VCaP (cell line): Measurements from ENCODE around the gene SYT2.
"Not testable (repeated sequence)": the region's sequence is repeated elsewhere in the genome, so short reads cannot be mapped to it uniquely, and the experiment has no call there.

Experiments used
- H3K27ac ChIP-seq: fragments of 450-650 bp; 2 replicates; pipeline ENCODE4 v1.5.1; 2017
- TF ChIP-seq, protein P1 (sequence below): fragments of 450-650 bp; conservative IDR thresholded peaks from 2 replicates; pipeline ENCODE4 v1.5.1; 2017; ENCODE audit warnings: mild to moderate bottlenecking, moderate library complexity

The SYT2 gene

DNA sequence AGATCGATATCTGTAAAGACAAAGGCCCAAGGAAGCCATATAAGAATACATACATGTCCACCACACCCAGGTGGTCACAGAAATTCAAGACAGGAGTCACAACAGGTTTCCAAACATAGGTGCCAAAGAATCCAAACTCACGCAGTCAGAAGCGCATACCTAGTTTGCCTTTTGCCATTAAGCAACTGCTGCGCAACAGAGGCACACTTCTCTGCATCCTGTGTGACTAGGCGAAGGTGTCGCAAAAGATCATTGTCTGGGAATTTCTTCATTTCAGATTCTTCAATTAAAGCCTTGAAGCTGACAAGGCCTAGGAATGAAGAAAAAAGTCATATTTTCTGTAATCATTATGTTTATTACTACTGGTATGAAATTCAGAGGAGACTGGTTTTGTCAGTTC is 32.2 kb upstream of the SYT2 start:
- H3K27ac ChIP-seq: no peak overlapping the region
- TF ChIP-seq, protein P1, sequence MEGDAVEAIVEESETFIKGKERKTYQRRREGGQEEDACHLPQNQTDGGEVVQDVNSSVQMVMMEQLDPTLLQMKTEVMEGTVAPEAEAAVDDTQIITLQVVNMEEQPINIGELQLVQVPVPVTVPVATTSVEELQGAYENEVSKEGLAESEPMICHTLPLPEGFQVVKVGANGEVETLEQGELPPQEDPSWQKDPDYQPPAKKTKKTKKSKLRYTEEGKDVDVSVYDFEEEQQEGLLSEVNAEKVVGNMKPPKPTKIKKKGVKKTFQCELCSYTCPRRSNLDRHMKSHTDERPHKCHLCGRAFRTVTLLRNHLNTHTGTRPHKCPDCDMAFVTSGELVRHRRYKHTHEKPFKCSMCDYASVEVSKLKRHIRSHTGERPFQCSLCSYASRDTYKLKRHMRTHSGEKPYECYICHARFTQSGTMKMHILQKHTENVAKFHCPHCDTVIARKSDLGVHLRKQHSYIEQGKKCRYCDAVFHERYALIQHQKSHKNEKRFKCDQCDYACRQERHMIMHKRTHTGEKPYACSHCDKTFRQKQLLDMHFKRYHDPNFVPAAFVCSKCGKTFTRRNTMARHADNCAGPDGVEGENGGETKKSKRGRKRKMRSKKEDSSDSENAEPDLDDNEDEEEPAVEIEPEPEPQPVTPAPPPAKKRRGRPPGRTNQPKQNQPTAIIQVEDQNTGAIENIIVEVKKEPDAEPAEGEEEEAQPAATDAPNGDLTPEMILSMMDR: no peak

DNA sequence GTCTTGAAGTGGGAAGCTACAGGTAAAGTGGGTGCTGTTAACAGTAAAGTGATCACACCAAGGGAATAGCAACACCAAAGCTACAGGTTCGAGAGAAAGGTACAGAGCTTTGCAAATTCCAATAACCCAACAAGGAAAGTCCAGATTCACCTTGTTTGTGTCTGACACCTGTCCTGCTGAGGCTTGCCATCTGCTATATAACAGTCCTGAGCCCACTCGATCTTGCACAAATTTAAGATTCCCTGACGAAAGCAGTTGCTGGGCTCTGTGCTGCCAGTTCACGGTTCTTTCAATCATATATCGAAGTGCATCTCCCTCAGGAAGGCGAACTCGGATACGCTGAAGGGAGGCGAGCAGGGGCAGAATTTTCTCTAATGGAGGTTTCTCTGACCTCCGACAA is 23.0 kb upstream of the SYT2 start:
- peak overlapping the region; percentile 32 for H3K27ac ChIP-seq
- TF ChIP-seq, protein P1: no peak

DNA sequence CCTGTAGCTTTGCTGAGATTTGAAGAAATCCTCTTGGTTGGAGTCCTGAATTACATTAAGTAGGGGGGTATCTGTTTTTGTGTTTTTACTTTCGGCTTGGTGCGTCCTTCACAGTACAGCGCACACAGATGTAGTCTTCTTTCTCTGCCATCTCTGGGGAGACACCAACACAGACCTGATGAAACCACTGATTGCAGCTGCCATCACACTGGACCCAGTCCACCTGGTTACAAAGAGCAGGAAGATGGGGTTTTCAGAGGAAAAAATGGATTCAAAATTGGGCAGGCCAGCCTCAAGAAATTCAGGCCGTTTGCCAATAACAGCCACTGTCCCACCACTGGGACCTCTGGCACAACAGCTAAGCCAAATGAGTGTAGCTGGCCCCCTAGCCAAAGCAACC is 18.7 kb upstream of the SYT2 start:
- TF ChIP-seq, protein P1: no peak
- H3K27ac ChIP-seq: no peak overlapping the region

DNA sequence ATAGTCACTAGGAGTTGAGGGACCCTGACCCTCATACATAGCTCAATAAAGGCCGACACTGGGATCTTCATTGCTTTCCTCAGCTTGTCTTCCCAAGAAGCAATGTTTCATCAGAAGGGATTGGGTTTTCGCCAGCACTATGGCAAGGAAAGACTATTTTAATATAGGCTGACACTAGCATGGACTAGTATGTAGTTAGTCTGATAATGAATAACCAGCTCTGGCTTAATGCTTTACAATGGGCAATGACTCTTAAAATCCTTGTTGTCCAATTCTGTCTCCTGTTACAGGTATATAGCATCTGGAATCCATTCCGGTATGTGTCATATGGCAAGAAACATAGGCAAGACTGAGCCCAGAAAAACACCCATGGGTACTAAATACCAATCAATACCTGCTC is 15.3 kb upstream of the SYT2 start:
- no peak overlapping the region for H3K27ac ChIP-seq

DNA sequence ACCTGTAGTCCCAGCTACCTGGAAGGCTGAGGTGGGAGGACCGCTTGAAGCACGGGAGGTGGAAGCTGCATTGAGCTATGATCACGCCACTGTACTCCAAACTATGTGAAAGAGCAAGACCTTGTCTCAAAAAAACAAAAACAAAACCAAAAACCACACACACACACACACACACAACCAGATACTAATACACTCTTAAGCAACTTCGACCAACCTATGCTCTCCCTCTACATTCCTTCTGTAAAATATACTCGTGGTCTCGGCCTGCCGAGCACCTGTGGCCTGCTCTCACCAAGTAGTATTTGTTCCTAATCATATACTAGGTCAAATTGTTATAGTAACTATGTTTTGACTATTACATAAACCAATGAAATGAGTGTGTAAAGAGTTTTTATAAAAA is 13.5 kb upstream of the SYT2 start:
- H3K27ac ChIP-seq: no peak overlapping the region
- TF ChIP-seq, protein P1: no peak

More for the DNA sequence above, 15.3 kb upstream of the SYT2 start:
- TF ChIP-seq, protein P1: no peak

DNA sequence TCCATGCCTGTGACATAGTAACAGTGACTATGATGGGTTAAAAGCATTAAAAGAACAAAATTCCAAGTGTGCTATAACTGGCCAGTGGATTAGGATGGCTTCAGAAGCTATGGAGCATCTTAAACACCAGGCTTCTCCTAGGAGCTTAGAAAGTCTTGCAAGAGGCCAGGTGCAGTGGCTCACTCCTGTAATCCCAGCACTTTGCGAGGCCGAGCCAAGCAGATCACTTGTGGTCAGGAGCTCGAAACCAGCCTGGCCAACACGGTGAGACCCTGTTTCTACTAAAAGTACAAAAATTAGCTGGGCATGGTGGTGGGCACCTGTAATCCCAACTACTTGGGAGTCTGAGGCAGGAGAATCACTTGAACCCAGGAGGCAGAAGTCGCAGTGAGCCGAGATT is 12.8 kb upstream of the SYT2 start:
- H3K27ac ChIP-seq: not testable (repeated sequence)

DNA sequence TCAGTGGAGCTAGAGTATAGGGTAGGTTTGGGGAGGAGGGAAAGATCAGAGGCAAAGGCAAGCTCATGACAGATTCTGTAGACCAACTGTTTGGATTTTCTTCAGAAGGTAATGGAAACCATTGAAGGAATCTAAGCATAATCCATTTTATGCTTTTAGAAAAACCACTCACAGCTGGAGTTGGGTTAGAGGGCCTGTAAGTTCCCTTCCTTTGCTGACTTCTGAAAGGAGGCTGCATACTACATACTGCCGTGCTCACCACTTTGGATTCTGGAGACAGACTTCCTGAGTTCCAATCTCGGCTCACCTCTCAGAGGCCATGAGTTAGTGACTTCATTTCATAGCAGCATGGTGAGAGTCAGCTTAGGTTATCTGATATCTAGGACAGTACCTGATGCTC is 6.4 kb upstream of the SYT2 start:
- TF ChIP-seq, protein P1: no peak
- no peak overlapping the region for H3K27ac ChIP-seq

DNA sequence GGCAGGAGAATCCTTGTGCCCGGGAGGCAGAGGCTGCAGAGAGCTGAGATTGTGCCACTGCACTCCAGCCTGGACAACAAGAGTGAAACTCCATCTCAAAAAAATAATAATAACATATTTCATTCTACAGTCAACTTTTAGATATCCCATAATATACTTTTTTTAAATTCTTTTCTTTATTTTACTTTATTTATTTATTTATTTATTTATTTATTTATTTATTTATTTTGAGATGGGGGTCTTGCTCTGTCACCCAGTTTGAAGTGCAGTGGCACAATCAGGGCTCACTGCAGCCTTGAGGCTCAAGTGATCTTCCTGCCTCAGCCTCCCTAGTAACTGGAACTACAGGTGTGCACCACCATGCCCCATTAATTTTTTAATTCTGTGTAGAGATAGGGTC is 3.9 kb upstream of the SYT2 start:
- not testable (repeated sequence) for H3K27ac ChIP-seq

DNA sequence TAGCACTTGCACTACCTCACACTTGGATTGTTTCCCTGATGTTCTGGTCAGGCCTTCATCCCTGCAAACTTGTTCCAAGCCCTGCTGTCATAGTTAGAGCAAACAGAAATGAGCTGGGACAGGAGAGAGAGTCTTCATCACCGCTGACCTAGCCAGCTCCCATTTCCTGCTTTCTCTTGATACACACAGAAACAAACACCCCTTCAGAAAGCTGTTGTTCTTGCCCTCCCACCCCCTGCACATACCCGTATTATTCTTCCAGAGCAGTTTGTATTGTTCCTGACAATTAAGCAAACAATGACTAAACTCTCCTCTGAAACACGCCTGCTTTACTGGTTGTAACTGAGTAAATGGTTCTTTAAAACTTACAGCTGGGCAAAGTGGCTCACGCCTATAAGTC is 2.9 kb upstream of the SYT2 start:
- TF ChIP-seq, protein P1: no peak

More for the DNA sequence above, 2.9 kb upstream of the SYT2 start:
- H3K27ac ChIP-seq: peak overlapping the region; percentile 44
